ENCODE data around the gene RHOBTB3.

- no peak for TF ChIP-seq EZH2phosphoT487 (IDR thresholded peaks at IDR 0.05; ENCODE audit: insufficient read depth, low read depth)
- no peak for TF ChIP-seq EZH2 (IDR thresholded peaks at IDR 0.05; ENCODE audit: insufficient read depth, poor library complexity, severe bottlenecking)
These were observed 77.7 kb downstream of the RHOBTB3 start for GRCh38 chr5:95808686-95809413.
